TTC549 (cell line): ENCODE results near the gene PRKCB.
"Not testable (repeated sequence)": the region's sequence is repeated elsewhere in the genome, so short reads cannot be mapped to it uniquely, and the experiment has no call there.

Experiments
- FAIRE-seq: peaks from 2 replicates; lab custom pipeline; 2012; peaks lifted over from hg19 to GRCh38; lab: Jason Lieb, UNC

The PRKCB gene

DNA sequence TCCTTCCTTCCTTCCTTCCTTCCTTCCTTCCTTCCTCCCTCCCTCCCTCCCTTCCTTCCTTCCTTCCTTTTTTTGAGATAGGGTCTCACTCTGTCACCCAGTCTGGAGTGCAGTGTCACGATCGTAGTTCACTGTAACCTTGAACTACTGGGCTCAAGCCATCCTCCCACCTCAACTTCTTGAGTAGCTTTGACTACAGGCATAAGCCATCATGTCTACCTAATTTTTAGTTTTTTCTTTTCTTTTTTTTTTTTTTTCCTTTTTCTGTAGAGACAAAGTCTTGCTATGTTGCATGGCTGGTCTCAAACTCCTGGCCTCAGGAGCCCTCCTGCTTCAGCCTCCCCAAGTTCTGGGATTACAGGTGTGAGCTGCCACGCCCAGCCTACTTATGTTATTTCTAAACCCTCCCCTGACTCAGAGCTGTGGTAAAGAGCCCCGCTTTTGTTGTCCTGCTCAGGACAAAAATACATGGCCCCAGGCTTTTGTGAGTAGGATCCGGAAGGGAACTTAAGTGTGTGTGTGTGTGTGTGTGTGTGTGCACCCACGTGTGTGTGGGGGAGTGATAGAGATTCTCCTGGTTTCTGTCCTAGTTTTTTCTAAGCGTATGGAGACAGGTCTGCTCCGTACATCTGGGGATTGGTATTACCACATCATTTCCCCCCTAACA is 67.1 kb downstream of the PRKCB start:
- FAIRE-seq, result no peak

GRCh38 chr16:23905027-23905426 is 69.2 kb downstream of the PRKCB start:
- no peak for FAIRE-seq

DNA sequence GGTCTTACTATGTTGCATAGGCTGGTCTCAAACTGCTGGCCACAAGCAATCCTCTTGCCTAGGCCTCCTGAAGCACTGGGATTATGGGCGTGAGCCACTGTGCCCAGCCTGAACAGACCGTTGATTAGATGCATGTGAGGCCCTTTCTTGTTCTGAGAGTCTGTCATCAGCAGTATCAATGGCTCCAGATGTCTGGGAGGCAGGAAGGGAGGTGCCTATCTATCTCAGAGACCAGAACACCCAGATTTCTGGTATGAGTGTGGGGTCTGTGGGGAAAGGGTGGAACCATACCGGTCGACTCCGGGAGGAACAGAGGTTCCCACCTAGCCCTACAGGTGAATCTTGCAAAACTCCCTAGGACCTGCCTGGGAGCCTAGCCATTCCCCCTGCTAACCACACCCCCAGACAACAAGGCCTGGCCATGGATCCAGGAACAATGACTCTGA is 71.7 kb downstream of the PRKCB start:
- FAIRE-seq, result no peak

DNA sequence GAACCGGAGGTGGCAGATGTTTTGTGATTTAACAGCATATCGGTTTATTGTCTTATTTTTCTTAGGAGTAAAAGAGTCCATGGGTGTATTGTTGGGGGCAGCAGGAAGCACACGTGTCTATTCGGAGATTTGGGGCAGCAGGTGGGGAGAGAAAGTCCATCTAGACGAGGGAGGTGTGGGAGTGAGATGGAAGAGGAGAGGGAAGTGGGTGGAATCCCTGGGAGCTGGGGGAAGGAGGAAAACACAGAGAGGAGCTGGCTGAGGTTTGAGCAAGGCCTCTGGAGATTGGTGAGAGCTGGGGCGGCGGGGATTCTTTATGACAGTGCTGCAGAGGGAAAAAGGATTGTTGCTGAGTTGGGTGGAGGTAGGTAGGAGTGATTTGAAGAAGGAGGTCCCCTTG is 72.1 kb downstream of the PRKCB start:
- no peak for FAIRE-seq

DNA sequence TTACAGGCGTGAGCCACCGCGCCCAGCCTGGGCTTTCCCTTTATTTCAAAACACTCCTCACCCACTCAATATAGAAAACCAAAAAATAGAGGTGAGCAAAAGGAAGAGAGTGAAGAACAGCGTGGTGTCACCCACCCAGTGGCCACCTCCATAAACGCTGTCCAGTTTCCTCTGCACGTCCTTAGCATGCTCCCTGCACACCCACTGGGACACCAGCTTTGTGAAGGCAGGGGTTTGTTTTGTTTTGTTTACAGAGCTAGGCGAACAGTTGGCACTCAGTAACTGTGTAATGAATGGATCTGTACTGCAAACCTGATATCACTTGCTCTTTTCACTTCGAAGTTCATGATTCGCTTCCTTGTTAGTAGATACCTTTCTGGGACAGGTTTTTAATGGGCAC is 73.0 kb downstream of the PRKCB start:
- FAIRE-seq, result no peak

DNA sequence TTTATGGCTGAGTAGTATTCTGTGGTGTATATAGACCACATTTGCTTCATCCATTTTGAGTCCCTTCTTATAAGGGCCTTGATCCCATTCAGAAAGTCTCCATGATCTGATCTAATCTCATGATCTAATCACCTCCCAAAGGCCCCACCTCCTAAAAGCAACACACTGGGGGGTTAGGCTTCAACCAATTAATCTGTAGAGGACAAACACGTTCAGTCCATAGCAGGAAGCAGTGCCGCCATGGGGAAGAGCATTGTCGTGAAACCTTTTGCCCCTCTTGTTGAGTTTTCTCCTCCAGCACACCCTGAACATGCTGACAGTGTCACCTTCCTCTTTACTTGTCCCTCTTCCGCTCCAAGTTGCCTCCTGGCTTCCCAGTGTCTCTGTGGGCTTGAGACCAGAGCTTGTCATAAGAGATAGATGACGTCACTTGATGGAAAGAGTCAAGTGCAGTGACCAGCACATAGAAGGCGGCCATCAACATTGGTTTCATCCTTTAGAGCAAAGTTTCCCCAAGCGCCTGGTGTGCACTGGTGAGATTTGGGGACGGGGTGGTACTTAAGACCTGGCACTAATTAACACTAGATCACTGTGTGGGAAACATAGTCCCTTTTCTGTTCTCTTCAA is 74.1 kb downstream of the PRKCB start:
- no peak for FAIRE-seq

DNA sequence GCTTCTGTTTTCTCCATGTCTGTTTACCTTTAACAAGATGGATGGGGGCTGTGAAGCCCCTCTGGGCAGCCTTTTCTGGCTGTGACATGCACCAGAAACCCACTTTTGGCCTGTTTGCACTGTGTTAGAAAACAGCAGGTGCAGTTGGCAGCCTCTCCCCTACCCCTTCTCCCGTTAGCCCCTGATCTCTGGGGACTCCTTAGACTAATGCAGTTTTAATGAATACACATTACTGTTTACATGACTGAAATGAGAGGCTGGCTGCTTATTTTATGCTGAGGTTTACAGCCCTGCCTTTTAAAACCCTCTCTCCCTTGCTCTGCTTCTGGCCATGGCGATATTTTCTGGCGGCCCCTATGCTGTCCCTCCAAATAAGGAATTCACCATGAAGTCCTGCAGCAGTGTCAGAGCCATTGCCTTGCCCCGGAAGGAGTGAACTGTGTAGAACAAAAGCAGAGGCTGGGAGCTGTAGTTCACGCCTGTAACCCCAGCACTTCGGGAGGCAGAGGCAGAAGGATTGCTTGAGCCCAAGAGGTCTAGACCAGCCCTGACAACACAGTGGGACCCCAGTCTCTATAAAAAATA is 79.3 kb downstream of the PRKCB start:
- no peak for FAIRE-seq

GRCh38 chr16:23916552-23916951 is 80.8 kb downstream of the PRKCB start:
- not testable (repeated sequence) for FAIRE-seq

DNA sequence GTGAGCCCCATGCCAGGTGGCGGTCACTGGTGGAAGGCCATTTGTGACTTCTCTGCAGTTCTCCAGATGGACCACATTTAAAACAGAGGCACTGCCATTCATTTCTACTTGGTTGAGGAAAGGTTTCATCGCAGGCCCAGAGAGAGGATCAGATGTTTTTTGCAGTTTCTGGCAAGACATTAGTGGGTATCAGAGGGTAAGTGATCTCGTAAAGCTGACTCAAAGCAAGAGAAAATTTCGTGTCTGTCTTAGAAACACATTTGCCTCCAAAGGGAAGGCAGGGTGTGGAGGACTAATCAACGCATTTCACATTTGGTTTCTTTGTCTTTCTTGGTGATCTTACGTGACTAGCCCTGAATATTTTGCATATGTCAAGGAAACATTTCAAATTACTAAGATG is 81.8 kb downstream of the PRKCB start:
- FAIRE-seq, result no peak

GRCh38 chr16:23920446-23920845 is 84.7 kb downstream of the PRKCB start:
- FAIRE-seq, result no peak

DNA sequence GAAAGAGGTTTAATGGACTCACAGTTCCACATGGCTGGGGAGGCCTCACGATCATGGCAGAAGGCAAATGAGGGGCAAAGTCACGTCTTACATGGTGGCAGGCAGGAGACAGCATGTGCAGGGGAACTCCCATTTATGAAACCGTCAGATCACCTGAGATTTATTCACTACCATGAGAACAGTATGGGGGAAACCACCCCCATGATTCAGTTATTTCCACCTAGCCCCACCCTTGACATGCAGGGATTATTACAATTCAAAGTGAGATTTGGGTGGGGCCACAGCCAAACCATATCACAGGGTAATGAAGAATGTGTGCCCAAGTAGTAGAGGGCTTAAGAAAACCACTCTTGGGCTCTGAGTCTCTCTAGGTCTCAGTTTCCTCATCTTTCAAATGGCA is 85.1 kb downstream of the PRKCB start:
- FAIRE-seq, result no peak

GRCh38 chr16:23922406-23922805 is 86.6 kb downstream of the PRKCB start:
- no peak for FAIRE-seq

- FAIRE-seq, result no peak
Observed at GRCh38 chr16:23924128-23924527, 88.3 kb downstream of the PRKCB start.

GRCh38 chr16:23927796-23928195 is 92.0 kb downstream of the PRKCB start:
- no peak for FAIRE-seq

GRCh38 chr16:23929237-23929636 is 93.5 kb downstream of the PRKCB start:
- FAIRE-seq, result no peak

- FAIRE-seq, result no peak
Observed at GRCh38 chr16:23929856-23930255, 94.1 kb downstream of the PRKCB start.

DNA sequence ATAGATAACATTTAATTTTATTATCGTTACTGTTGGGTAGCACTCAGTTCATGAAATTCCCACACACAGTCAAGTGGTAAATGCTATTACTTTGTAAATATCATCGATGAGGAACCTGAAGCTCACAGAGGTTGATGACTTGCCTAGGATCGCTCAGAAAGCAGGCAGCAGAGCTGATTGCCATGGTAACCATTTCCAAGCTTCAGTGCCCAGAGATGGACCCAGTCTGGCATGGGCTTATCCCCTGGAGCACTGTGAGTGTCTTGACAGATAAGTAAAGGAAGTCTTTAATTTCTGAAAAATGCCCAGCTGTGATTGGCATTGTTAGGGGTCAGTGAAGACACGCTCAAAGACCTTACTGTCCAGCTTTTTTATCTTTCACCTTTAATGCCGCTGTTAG is 95.0 kb downstream of the PRKCB start:
- no peak for FAIRE-seq

DNA sequence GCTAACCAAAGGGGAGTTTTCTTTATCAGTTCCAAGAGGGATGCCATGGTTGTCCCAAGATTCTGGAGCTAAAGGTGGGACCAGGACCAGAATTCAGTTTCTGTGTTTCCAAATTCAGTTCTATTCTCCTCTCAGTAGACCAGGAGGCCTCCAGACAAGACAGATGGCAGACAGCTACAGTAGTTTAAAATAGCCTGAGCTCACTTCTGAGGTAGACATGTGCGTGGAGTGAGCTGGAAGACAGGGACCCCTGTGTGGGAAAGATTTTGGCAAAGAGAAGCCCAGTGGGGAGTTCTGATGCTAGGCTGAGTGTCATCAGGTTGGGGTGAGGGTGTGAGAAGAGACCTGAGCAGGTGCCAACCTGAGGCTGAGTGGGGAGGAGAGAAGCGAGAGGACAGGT is 95.4 kb downstream of the PRKCB start:
- FAIRE-seq, result no peak

DNA sequence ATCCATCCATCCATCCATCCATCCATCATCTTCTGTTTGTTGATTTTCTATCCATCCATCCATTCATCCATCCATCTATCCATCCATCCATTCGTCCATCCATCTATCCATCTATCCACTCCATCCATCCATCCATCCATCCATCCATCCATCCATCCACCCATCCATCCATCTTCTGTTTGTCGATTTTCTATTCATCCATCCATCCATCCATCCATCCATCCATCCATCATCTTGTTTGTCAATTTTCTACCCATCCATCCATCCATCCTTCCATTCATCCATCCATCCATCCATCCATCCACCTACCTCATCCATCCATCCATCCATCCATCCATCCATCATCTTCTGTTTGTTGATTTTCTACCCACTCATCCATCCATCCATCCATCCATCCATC is 97.9 kb downstream of the PRKCB start:
- FAIRE-seq, result not testable (repeated sequence)

- no peak for FAIRE-seq
Observed at GRCh38 chr16:23934610-23935236, 98.9 kb downstream of the PRKCB start.

GRCh38 chr16:23940111-23940510 is 104.3 kb downstream of the PRKCB start:
- FAIRE-seq, result no peak

DNA sequence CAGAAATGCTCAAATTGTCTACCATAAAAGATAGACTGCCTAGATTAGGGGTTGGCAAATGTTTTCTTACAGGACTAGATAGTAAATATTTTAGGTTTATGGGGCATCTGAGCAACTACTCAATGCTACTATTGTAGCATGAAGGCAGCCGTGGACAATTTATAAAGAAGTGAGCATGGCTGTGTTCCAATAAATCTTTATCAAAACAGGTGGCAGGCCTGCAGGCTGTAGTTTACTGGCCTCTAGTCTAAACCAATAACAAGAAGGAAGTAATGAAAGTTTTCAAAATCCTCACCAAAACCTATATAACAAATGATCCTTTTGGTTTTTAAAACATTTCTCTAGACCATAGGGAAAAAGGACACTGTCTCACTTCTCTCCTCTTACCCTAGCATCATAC is 105.2 kb downstream of the PRKCB start:
- no peak for FAIRE-seq

DNA sequence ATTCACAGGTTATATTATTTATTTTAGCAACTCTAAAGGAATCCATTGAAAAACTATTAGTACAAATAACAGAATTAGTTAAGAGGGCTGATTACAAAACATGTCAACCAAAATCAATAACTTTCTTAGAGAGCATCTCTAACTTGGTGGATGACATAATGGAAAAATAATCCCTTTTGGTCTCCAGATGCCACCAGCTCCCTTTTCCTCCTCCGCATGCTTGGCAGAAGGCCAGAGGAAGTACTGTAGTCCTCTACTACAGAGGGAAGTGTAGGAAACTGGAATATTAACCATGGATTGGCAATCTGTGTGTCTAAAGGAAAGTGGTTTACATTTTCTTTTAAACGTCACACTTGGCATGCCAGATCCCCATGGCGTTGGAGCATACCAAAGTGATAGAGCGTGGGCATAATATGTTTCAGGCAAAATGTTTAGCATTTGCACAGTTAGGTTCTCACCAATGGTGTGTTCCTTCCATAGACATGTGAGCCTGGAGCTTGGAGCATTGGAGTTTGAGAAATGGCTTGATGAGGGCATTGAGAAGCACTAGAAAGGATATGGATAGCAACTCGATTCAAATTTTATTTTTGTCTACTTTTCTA is 106.3 kb downstream of the PRKCB start:
- no peak for FAIRE-seq
